ENCODE data around the gene SPHK2. TPM values are rescaled to one million over a fixed set of nuclear protein-coding genes. Genes with fewer than 3 reads are reported as not detected.

The SPHK2 gene
- polyA plus RNA-seq, 3 donors, result 8.5 to 9.4 (median 9.1) TPM

GRCh38 chr19:48651683-48652048, 32.4 kb downstream of the SPHK2 start:
- 78% methylated on average over 5 of the region's 5 CpGs for WGBS (ENCODE audit: insufficient coverage)
- H3K4me3 ChIP-seq (replicated peaks in 1 of 3; ENCODE audit: low read depth in 2 of 3, low read length in 3 of 3), result no peak overlapping the region

GRCh38 chr19:48654299-48655059, 35.2 kb downstream of the SPHK2 start:
- H3K36me3 ChIP-seq (replicated peaks in 1 of 2; ENCODE audit: control insufficient read depth in 1 of 2, insufficient read depth in 2 of 2, low read length in 2 of 2), result no peaks in the 10 kb centered on the region
- no peak overlapping the region for H3K4me3 ChIP-seq (replicated peaks in 1 of 3; ENCODE audit: low read depth in 2 of 3, low read length in 3 of 3)
- Mint-ChIP-seq H3K27ac (peak overlapping the region in 1 of 7 donors; percentile 73), H3K27me3 (ENCODE audit: low read depth in 3 of 3) (peaks cover 7 to 8% (median 7%) of the 10 kb centered on the region in 3 donors), H3K9me3 (peaks cover 0 to 3% (median 0%) of the 10 kb centered on the region in 7 donors), H3K36me3 (no peaks in the 10 kb centered on the region), H3K4me1 (peaks cover 17% of the 10 kb centered on the region), H3K4me3 (no peak overlapping the region)
- H3K27ac ChIP-seq (ENCODE audit: low read depth in 1 of 2, low read length in 2 of 2), result no peak overlapping the region
- peaks cover 9 to 11% of the 10 kb centered on the region in 2 donors for H3K4me1 ChIP-seq (ENCODE audit: control insufficient read depth in 1 of 2, insufficient read depth in 2 of 2, low read length in 2 of 2)
- H2AFZ ChIP-seq (ENCODE audit: insufficient read depth, low read depth, low read length, poor library complexity, severe bottlenecking), result no peak overlapping the region
- no peaks in the 10 kb centered on the region for H3K27me3 ChIP-seq (ENCODE audit: control insufficient read depth in 2 of 2, insufficient read depth in 2 of 2, low read length in 2 of 2)
- no peaks in the 10 kb centered on the region for H3K9me3 ChIP-seq (replicated peaks in 1 of 2; ENCODE audit: control insufficient read depth in 1 of 2, insufficient read depth in 1 of 2, low read length in 2 of 2)
- no peaks in the 10 kb centered on the region for H4K20me1 ChIP-seq (ENCODE audit: insufficient read depth, low read length)
- no peak for TF ChIP-seq CTCF (IDR thresholded peaks at IDR 0.05)
- WGBS (ENCODE audit: insufficient coverage), result 48% methylated on average over 11 of the region's 11 CpGs
- no peak overlapping the region for H3K4me2 ChIP-seq (replicated peaks; ENCODE audit: extremely low read depth, low read length, poor library complexity, severe bottlenecking)
- H3K79me2 ChIP-seq (ENCODE audit: insufficient read depth, low read length), result no peaks in the 10 kb centered on the region
- intact Hi-C loops (cut with micrococcal nuclease), result no loop called here
- H3K9ac ChIP-seq (ENCODE audit: insufficient read depth, low read length, poor library complexity, severe bottlenecking), result no peak overlapping the region
- no peak for DNase-seq

More at GRCh38 chr19:48651683-48652048, 32.4 kb downstream of the SPHK2 start:
- Histone ChIP-seq H3K27ac (ENCODE audit: low read depth in 1 of 2, low read length in 2 of 2) (no peak overlapping the region), H4K20me1 (ENCODE audit: insufficient read depth, low read length) (no peaks in the 10 kb centered on the region), H2AFZ (ENCODE audit: insufficient read depth, low read depth, low read length, poor library complexity, severe bottlenecking) (no peak overlapping the region), H3K4me2 (replicated peaks; ENCODE audit: extremely low read depth, low read length, poor library complexity, severe bottlenecking) (no peak overlapping the region), H3K9me3 (replicated peaks in 1 of 2; ENCODE audit: control insufficient read depth in 1 of 2, insufficient read depth in 1 of 2, low read length in 2 of 2) (no peaks in the 10 kb centered on the region), H3K79me2 (ENCODE audit: insufficient read depth, low read length) (no peaks in the 10 kb centered on the region), H3K36me3 (replicated peaks in 1 of 2; ENCODE audit: control insufficient read depth in 1 of 2, insufficient read depth in 2 of 2, low read length in 2 of 2) (no peaks in the 10 kb centered on the region), H3K4me1 (ENCODE audit: control insufficient read depth in 1 of 2, insufficient read depth in 2 of 2, low read length in 2 of 2) (peaks cover 18 to 28% of the 10 kb centered on the region in 2 donors), H3K9ac (ENCODE audit: insufficient read depth, low read length, poor library complexity, severe bottlenecking) (no peak overlapping the region), H3K27me3 (ENCODE audit: control insufficient read depth in 2 of 2, insufficient read depth in 2 of 2, low read length in 2 of 2) (no peaks in the 10 kb centered on the region)
- no peak for TF ChIP-seq CTCF (IDR thresholded peaks at IDR 0.05)
- H3K36me3 Mint-ChIP-seq, result peaks cover 0 to 3% of the 10 kb centered on the region in 2 donors
- peaks cover 36% of the 10 kb centered on the region for H3K4me1 Mint-ChIP-seq
- peak overlapping the region in 3 of 7 donors; percentile 31 to 52 (median 42) for H3K27ac Mint-ChIP-seq
- H3K9me3 Mint-ChIP-seq, result peaks cover 0 to 3% (median 0%) of the 10 kb centered on the region in 7 donors
- no peak overlapping the region for H3K4me3 Mint-ChIP-seq
- intact Hi-C loops (cut with micrococcal nuclease), result no loop called here
- no peak for DNase-seq
- peaks cover 6 to 17% (median 6%) of the 10 kb centered on the region in 3 donors for H3K27me3 Mint-ChIP-seq (ENCODE audit: low read depth in 3 of 3)
